Endothelial cell of hepatic sinusoid (primary cell): ENCODE results near the gene ABLIM1.

Source experiments
- in situ Hi-C: cut with HindIII; loops from 2 replicates; pipeline ENCODE4 v1.10.0; 2017; ENCODE audit warnings: low sequenced_read_pairs

The ABLIM1 gene

GRCh38 chr10:114499630-114500190 is 158.4 kb downstream of the ABLIM1 start:
- in situ Hi-C loops, result no loop called here

- in situ Hi-C loops, result no loop called here
Observed at GRCh38 chr10:114499116-114499515, 159.0 kb downstream of the ABLIM1 start.

- in situ Hi-C loops, result no loop called here
Observed at GRCh38 chr10:114498413-114499111, 159.5 kb downstream of the ABLIM1 start.

GRCh38 chr10:114495303-114495702 is 162.8 kb downstream of the ABLIM1 start:
- in situ Hi-C loops, result no loop called here

GRCh38 chr10:114492351-114493037 is 165.6 kb downstream of the ABLIM1 start:
- in situ Hi-C loops, result no loop called here

- in situ Hi-C loops, result no loop called here
Observed at GRCh38 chr10:114491933-114492332, 166.1 kb downstream of the ABLIM1 start.

GRCh38 chr10:114491419-114491818 is 166.7 kb downstream of the ABLIM1 start:
- in situ Hi-C loops, result no loop called here

GRCh38 chr10:114489521-114490310 is 168.4 kb downstream of the ABLIM1 start:
- in situ Hi-C loops, result loop anchor here (5.0 to 10.0 kb wide), 3 partner anchors 53 to 655 kb away; no protein-coding TSS in a partner anchor

- in situ Hi-C loops, result loop anchor here (5.0 to 10.0 kb wide), 3 partner anchors 54 to 657 kb away; no protein-coding TSS in a partner anchor
Observed at GRCh38 chr10:114487815-114488536, 170.1 kb downstream of the ABLIM1 start.

GRCh38 chr10:114486938-114487814 is 170.9 kb downstream of the ABLIM1 start:
- in situ Hi-C loops, result loop anchor here (5.0 to 10.0 kb wide), 3 partner anchors 55 to 658 kb away; no protein-coding TSS in a partner anchor

- in situ Hi-C loops, result loop anchor here (5.0 to 10.0 kb wide), 3 partner anchors 54 to 659 kb away; no protein-coding TSS in a partner anchor
Observed at GRCh38 chr10:114485696-114486400, 172.2 kb downstream of the ABLIM1 start.

GRCh38 chr10:114483575-114483974 is 174.5 kb downstream of the ABLIM1 start:
- in situ Hi-C loops, result loop anchor here (5.0 to 10.0 kb wide), 2 partner anchors 309 to 661 kb away; no protein-coding TSS in a partner anchor

GRCh38 chr10:114482480-114483304 is 175.4 kb downstream of the ABLIM1 start:
- in situ Hi-C loops, result loop anchor here (5.0 to 10.0 kb wide), 2 partner anchors 310 to 662 kb away; no protein-coding TSS in a partner anchor

- in situ Hi-C loops, result loop anchor here (5.0 to 10.0 kb wide), 2 partner anchors 311 to 664 kb away; no protein-coding TSS in a partner anchor
Observed at GRCh38 chr10:114481055-114481454, 177.0 kb downstream of the ABLIM1 start.

GRCh38 chr10:114479836-114480235 is 178.2 kb downstream of the ABLIM1 start:
- in situ Hi-C loops, result loop anchor here (5.0 to 10.0 kb wide), 2 partner anchors 312 to 665 kb away; no protein-coding TSS in a partner anchor

- in situ Hi-C loops, result no loop called here
Observed at GRCh38 chr10:114479307-114479706, 178.8 kb downstream of the ABLIM1 start.

GRCh38 chr10:114478281-114478680 is 179.8 kb downstream of the ABLIM1 start:
- in situ Hi-C loops, result no loop called here
